Type B pancreatic cell (in vitro differentiated cells): ENCODE data around the gene ANKRD17. TPM values are rescaled to one million over a fixed set of nuclear protein-coding genes. Genes with fewer than 3 reads are reported as not detected.

Experiments
- DNase-seq: peaks from one replicate; pipeline ENCODE4 v3.0.0; 2021; ENCODE audit warnings: mixed read lengths; ENCODE audit not compliant: unreplicated experiment; ENCODE audit errors: extremely low spot score
- H3K27ac Mint-ChIP-seq: 2 replicates; pipeline ENCODE4 v1.8.0; 2021; ENCODE audit warnings: mild to moderate bottlenecking, mixed read lengths
- H3K27me3 Mint-ChIP-seq: 2 replicates; pipeline ENCODE4 v1.8.0; 2021; ENCODE audit warnings: mixed read lengths
- H3K36me3 Mint-ChIP-seq: 2 replicates; pipeline ENCODE4 v1.8.0; 2021; ENCODE audit warnings: mixed read lengths
- H3K4me1 Mint-ChIP-seq: one replicate; pipeline ENCODE4 v1.8.0; 2021; ENCODE audit warnings: mixed read lengths; ENCODE audit not compliant: unreplicated experiment
- H3K4me3 Mint-ChIP-seq: 2 replicates; pipeline ENCODE4 v1.8.0; 2021; ENCODE audit warnings: mild to moderate bottlenecking, mixed read lengths
- H3K9me3 Mint-ChIP-seq: 2 replicates; pipeline ENCODE4 v1.8.0; 2021; ENCODE audit warnings: mixed read lengths
- total RNA-seq: library from RNA; stranded (reverse); gene quantifications from 2 replicates; pipeline ENCODE4 v1.2.1, GENCODE V29; 2021; ENCODE audit warnings: low replicate concordance
- TF ChIP-seq, protein P1 (sequence below): fragments of 200-600 bp; sonication (generic); conservative IDR thresholded peaks from 2 replicates; pipeline ENCODE4 v1.5.0; 2021; ENCODE audit warnings: antibody characterized with exemption, mild to moderate bottlenecking

ANKRD17 gene
- total RNA-seq, 1 donor from 2014 or later, result 77.7 TPM

GRCh38 chr4:73055241-73055897 is 203.2 kb downstream of the ANKRD17 start:
- Mint-ChIP-seq H3K27me3 (no peaks in the 10 kb centered on the region), H3K36me3 (peaks cover 35% of the 10 kb centered on the region), H3K4me3 (no peak overlapping the region), H3K27ac (no peak overlapping the region), H3K9me3 (no peaks in the 10 kb centered on the region), H3K4me1 (no peaks in the 10 kb centered on the region)
- no peak for DNase-seq
- TF ChIP-seq, protein P1, sequence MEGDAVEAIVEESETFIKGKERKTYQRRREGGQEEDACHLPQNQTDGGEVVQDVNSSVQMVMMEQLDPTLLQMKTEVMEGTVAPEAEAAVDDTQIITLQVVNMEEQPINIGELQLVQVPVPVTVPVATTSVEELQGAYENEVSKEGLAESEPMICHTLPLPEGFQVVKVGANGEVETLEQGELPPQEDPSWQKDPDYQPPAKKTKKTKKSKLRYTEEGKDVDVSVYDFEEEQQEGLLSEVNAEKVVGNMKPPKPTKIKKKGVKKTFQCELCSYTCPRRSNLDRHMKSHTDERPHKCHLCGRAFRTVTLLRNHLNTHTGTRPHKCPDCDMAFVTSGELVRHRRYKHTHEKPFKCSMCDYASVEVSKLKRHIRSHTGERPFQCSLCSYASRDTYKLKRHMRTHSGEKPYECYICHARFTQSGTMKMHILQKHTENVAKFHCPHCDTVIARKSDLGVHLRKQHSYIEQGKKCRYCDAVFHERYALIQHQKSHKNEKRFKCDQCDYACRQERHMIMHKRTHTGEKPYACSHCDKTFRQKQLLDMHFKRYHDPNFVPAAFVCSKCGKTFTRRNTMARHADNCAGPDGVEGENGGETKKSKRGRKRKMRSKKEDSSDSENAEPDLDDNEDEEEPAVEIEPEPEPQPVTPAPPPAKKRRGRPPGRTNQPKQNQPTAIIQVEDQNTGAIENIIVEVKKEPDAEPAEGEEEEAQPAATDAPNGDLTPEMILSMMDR, result no peak

- DNase-seq, result no peak
- Mint-ChIP-seq H3K9me3 (no peaks in the 10 kb centered on the region), H3K4me1 (no peaks in the 10 kb centered on the region), H3K27me3 (no peaks in the 10 kb centered on the region), H3K36me3 (peaks cover 25% of the 10 kb centered on the region), H3K4me3 (no peak overlapping the region), H3K27ac (no peak overlapping the region)
- TF ChIP-seq, protein P1, result no peak
These were observed 204.6 kb downstream of the ANKRD17 start for GRCh38 chr4:73053974-73054480.

DNA sequence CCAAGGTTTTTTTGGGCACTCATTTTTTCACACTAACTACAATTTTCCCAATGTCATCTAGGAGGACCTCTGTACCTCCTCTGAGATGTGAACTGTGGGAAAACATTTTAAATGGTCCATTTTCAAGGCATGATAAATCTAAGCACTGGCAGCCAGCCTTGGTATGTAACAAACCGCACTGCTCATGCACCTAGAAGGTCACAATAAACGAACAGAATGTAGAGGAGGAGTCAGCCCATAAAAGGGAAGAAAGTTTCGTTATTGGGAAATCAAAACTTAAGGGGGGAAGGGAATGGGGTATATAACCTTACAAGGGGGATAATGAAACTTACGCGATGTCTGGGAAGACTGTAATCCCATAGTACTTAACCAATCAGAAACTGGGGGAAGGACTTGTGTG is 205.5 kb downstream of the ANKRD17 start:
- TF ChIP-seq, protein P1, result no peak
- Mint-ChIP-seq H3K27ac (no peak overlapping the region), H3K27me3 (no peaks in the 10 kb centered on the region), H3K36me3 (peaks cover 16% of the 10 kb centered on the region), H3K4me3 (no peak overlapping the region), H3K9me3 (no peaks in the 10 kb centered on the region), H3K4me1 (no peaks in the 10 kb centered on the region)
- DNase-seq, result no peak

DNA sequence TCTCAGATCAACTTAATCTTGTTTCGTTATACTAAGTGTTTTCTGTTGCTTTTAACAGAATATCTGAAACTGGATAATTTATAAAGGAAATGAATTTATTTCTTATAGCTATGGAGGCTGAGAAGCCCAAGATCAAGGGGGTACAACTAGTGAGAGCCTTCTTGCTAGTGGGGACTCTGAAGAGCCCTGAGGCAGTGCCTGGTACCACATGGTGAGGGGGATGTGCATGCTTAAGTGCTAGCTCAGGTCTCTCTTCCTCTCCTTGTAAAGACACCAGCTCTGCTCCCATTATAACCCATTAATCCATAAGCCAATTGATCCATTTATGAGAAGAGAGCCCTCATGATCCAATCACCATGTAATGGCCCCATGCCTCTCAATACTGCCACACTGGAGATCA is 207.0 kb downstream of the ANKRD17 start:
- DNase-seq, result no peak
- Mint-ChIP-seq H3K4me3 (no peak overlapping the region), H3K4me1 (no peaks in the 10 kb centered on the region), H3K9me3 (no peaks in the 10 kb centered on the region), H3K27ac (no peak overlapping the region), H3K27me3 (no peaks in the 10 kb centered on the region), H3K36me3 (peaks cover 14% of the 10 kb centered on the region)
- TF ChIP-seq, protein P1, result no peak

GRCh38 chr4:73045879-73046278 is 212.7 kb downstream of the ANKRD17 start:
- no peak overlapping the region for H3K4me3 Mint-ChIP-seq
- DNase-seq, result no peak
- TF ChIP-seq, protein P1, result no peak
- H3K9me3 Mint-ChIP-seq, result peaks cover 4% of the 10 kb centered on the region
- no peak overlapping the region for H3K27ac Mint-ChIP-seq
- no peaks in the 10 kb centered on the region for H3K36me3 Mint-ChIP-seq
- no peaks in the 10 kb centered on the region for H3K27me3 Mint-ChIP-seq
- H3K4me1 Mint-ChIP-seq, result no peaks in the 10 kb centered on the region
